GM18907 (cell line): ENCODE data around the gene CATSPERD.

ENCODE experiments used
- ATAC-seq: cut with Tn5 transposase; IDR thresholded peaks from one replicate; pipeline ENCODE4 v1.9.1; 2021; ENCODE audit warnings: mild to moderate bottlenecking, moderate library complexity; ENCODE audit not compliant: unreplicated experiment

CATSPERD gene

GRCh38 chr19:5826531-5827341 lies 106.3 kb downstream of the CATSPERD start:
- no peak for ATAC-seq

- no peak for ATAC-seq
Observed at GRCh38 chr19:5827342-5827890, 107.0 kb downstream of the CATSPERD start.

GRCh38 chr19:5827891-5828660 lies 107.6 kb downstream of the CATSPERD start:
- ATAC-seq, result peak; percentile 64
